HCT116 (cell line): ENCODE results near the gene TEDC2. TPM values are rescaled to one million over a fixed set of nuclear protein-coding genes. Genes with fewer than 3 reads are reported as not detected.

ENCODE experiments used
- ATAC-seq: fragments of 200-7000 bp; cut with Tn5 transposase; 2 replicates; pipeline ENCODE4 v1.9.1; 2020; ENCODE audit warnings: mild to moderate bottlenecking, moderate library complexity
- BruUV-seq: library from RNA; stranded (reverse); fragments of 400-500 nt; replicated peaks from 2 replicates; lab custom pipeline; 2021; lab: Mats Ljungman, UMichigan
- CTCF ChIA-PET: fragments of 300-600 bp; sonication (Branson Sonifier 250); formaldehyde crosslinking; loops from one replicate; lab custom pipeline; 2021; ENCODE audit warnings: antibody characterized with exemption; lab: Charles Lee
- POLR2A ChIA-PET: fragments of 300-600, 350-600 bp; sonication (Branson Sonifier 250); formaldehyde crosslinking; loops from one replicate; lab custom pipeline; 2021; ENCODE audit warnings: antibody characterized with exemption; lab: Charles Lee
- RAD21 ChIA-PET, 2 experiments: fragments of 300-600 bp; sonication (Branson Sonifier 250); formaldehyde crosslinking; loops; one replicate each; lab custom pipeline; 2023; ENCODE audit warnings: low total read pairs in 2 of 2; ENCODE audit not compliant: uncharacterized antibody in 2 of 2, unreplicated experiment in 2 of 2, low non-redundant PET in 1 of 2; lab: Charles Lee
- DNase-seq: peaks from one replicate; pipeline ENCODE4 v3.0.0-alpha.2; 2010; ENCODE audit warnings: low read depth, low spot score
- H2AFZ ChIP-seq: fragments of 200-600 bp; shearing (Covaris generic), sonication (generic); 2 replicates; pipeline ENCODE4 v1.6.1; 2017; ENCODE audit warnings: low read depth, mixed run types, mixed read lengths, antibody characterized with exemption, low read length; ENCODE audit not compliant: poor library complexity, severe bottlenecking
- H3K27ac ChIP-seq: 2 replicates; pipeline ENCODE4 v1.5.1; 2012; ENCODE audit warnings: low read depth, low read length
- H3K27me3 ChIP-seq: fragments of 200-600 bp; sonication (generic); 2 replicates; pipeline ENCODE4 v1.6.1; 2016; ENCODE audit warnings: mixed run types, low read length, mixed read lengths; ENCODE audit not compliant: insufficient read depth
- H3K36me3 ChIP-seq, 2 experiments: fragments of 200-500 bp in 1 of 2; fragments of 200-600 bp in 1 of 2; sonication (Bioruptor generic) in 1 of 2; sonication (generic) in 1 of 2; 2 replicates each; pipeline versions ENCODE4 v1.5.1 to v1.6.1; 2014 to 2016; ENCODE audit warnings: low read length in 2 of 2, inconsistent platforms in 1 of 2, mixed read lengths in 1 of 2, mixed run types in 1 of 2; ENCODE audit not compliant: insufficient read depth in 2 of 2, control insufficient read depth in 1 of 2
- H3K4me1 ChIP-seq, 2 experiments: fragments of 200-600 bp in 1 of 2; sonication (generic) in 1 of 2; 2 replicates each; pipeline versions ENCODE4 v1.5.1 to v1.6.1; 2012 to 2017; ENCODE audit warnings: low read length in 2 of 2, inconsistent platforms in 1 of 2, mild to moderate bottlenecking in 1 of 2, mixed read lengths in 1 of 2, mixed run types in 1 of 2, moderate library complexity in 1 of 2; ENCODE audit not compliant: insufficient read depth in 2 of 2, control insufficient read depth in 1 of 2
- H3K4me2 ChIP-seq: fragments of 200-600 bp; sonication (generic); 2 replicates; pipeline ENCODE4 v1.6.1; 2017; ENCODE audit warnings: mixed run types, low read length, mixed read lengths
- H3K4me3 ChIP-seq, 2 experiments: fragments of 200-600 bp in 1 of 2; sonication (generic) in 1 of 2; replicated peaks in 1 of 2; 2 replicates each; pipeline ENCODE4 v1.5.1; 2011 to 2016; ENCODE audit warnings: low read length in 2 of 2, control low read depth in 1 of 2, low read depth in 1 of 2, mild to moderate bottlenecking in 1 of 2, mixed read lengths in 1 of 2, mixed run types in 1 of 2
- H3K79me2 ChIP-seq: fragments of 200-600 bp; sonication (generic); 2 replicates; pipeline ENCODE4 v1.6.1; 2017; ENCODE audit warnings: mild to moderate bottlenecking, mixed run types, low read length, moderate library complexity, mixed read lengths; ENCODE audit not compliant: insufficient read depth
- H3K9ac ChIP-seq: fragments of 200-600 bp; sonication (generic); 2 replicates; pipeline ENCODE4 v1.6.1; 2016; ENCODE audit warnings: low read length, mixed read lengths
- H3K9me2 ChIP-seq: fragments of 200-600 bp; sonication (generic), shearing (Covaris generic); 2 replicates; pipeline ENCODE4 v1.6.1; 2017; ENCODE audit warnings: mixed run types, mild to moderate bottlenecking, moderate library complexity; ENCODE audit not compliant: insufficient read depth
- H3K9me3 ChIP-seq, 2 experiments: fragments of 200-500 bp in 1 of 2; fragments of 200-600 bp in 1 of 2; sonication (Bioruptor generic) in 1 of 2; sonication (generic) in 1 of 2; 2 replicates each; pipeline ENCODE4 v1.6.1; 2014 to 2017; ENCODE audit warnings: low read length in 2 of 2, mixed read lengths in 2 of 2, inconsistent platforms in 1 of 2, low read depth in 1 of 2, mild to moderate bottlenecking in 1 of 2, mixed run types in 1 of 2, moderate library complexity in 1 of 2; ENCODE audit not compliant: control insufficient read depth in 1 of 2, insufficient read depth in 1 of 2
- H4K20me1 ChIP-seq: fragments of 200-600 bp; sonication (generic), shearing (Covaris generic); 2 replicates; pipeline ENCODE4 v1.6.1; 2017; ENCODE audit warnings: mixed run types, mild to moderate bottlenecking, moderate library complexity; ENCODE audit not compliant: insufficient read depth
- CBX3 ChIP-seq: IDR thresholded peaks from 2 replicates; pipeline ENCODE4 v1.6.1; 2012; ENCODE audit warnings: low read depth
- CEBPB ChIP-seq: IDR thresholded peaks from 2 replicates; pipeline ENCODE4 v1.6.1; 2012; ENCODE audit warnings: low read depth
- CTCF ChIP-seq, 3 experiments: fragments of 200-600 bp in 1 of 3; sonication (generic) in 1 of 3; IDR thresholded peaks in 2 of 3; conservative IDR thresholded peaks in 1 of 3; 2 replicates each; pipeline ENCODE4 v1.5.1; 2012 to 2017; ENCODE audit warnings: low read depth in 2 of 3, low read length in 2 of 3, antibody characterized with exemption in 1 of 3, borderline replicate concordance in 1 of 3, control low read depth in 1 of 3, mild to moderate bottlenecking in 1 of 3, mixed read lengths in 1 of 3, mixed run types in 1 of 3, moderate library complexity in 1 of 3; ENCODE audit not compliant: insufficient read depth in 1 of 3
- EGR1 ChIP-seq: IDR thresholded peaks from 2 replicates; pipeline ENCODE4 v1.6.1; 2012; ENCODE audit warnings: low read depth
- ELF1 ChIP-seq: IDR thresholded peaks from 2 replicates; pipeline ENCODE4 v1.6.1; 2012; ENCODE audit warnings: low read depth, borderline replicate concordance
- EZH2phosphoT487 ChIP-seq: fragments of 200-600 bp; IDR thresholded peaks from 2 replicates; pipeline ENCODE4 v1.6.1; 2018; ENCODE audit warnings: antibody characterized with exemption, borderline replicate concordance
- JUND ChIP-seq: IDR thresholded peaks from 2 replicates; pipeline ENCODE4 v1.6.1; 2012
- MAX ChIP-seq: IDR thresholded peaks from 2 replicates; pipeline ENCODE4 v1.6.1; 2012
- POLR2A ChIP-seq: IDR thresholded peaks from 2 replicates; pipeline ENCODE4 v1.7.0; 2011; ENCODE audit warnings: borderline replicate concordance; ENCODE audit not compliant: insufficient read depth, insufficient read length; ENCODE audit errors: extremely low read depth
- SIN3A ChIP-seq: IDR thresholded peaks from 2 replicates; pipeline ENCODE4 v1.6.1; 2012; ENCODE audit warnings: low read depth
- SRF ChIP-seq: IDR thresholded peaks from 2 replicates; pipeline ENCODE4 v1.6.1; 2012; ENCODE audit warnings: low read depth
- TCF7L2 ChIP-seq: IDR thresholded peaks from 2 replicates; pipeline ENCODE4 v1.7.0; 2011; ENCODE audit warnings: borderline replicate concordance, inconsistent platforms; ENCODE audit not compliant: insufficient read depth, insufficient read length; ENCODE audit errors: extremely low read depth
- ZFX ChIP-seq: fragments of 450-650 bp; IDR thresholded peaks from 2 replicates; pipeline ENCODE4 v1.6.1; 2017
- intact Hi-C: fragments of 100-400 bp; cut with micrococcal nuclease; formaldehyde crosslinking; loops from 2 replicates; pipeline ENCODE4 v1.10.0; 2022
- total RNA-seq: library from RNA; stranded (reverse); gene quantifications from one replicate; pipeline ENCODE4 v1.2.1, GENCODE V29; 2021; ENCODE audit not compliant: unreplicated experiment
- TF ChIP-seq, protein P1 (sequence below): IDR thresholded peaks from 2 replicates; pipeline ENCODE4 v1.6.1; 2012
- TF ChIP-seq, protein P2 (sequence below): IDR thresholded peaks from 2 replicates; pipeline ENCODE4 v1.6.1; 2011; ENCODE audit warnings: mild to moderate bottlenecking, low read length, moderate library complexity; ENCODE audit not compliant: insufficient replicate concordance; ENCODE audit errors: extremely low read depth

Gene TEDC2
- total RNA-seq, 1 experiment from 2014 or later, result 26.5 TPM

DNA sequence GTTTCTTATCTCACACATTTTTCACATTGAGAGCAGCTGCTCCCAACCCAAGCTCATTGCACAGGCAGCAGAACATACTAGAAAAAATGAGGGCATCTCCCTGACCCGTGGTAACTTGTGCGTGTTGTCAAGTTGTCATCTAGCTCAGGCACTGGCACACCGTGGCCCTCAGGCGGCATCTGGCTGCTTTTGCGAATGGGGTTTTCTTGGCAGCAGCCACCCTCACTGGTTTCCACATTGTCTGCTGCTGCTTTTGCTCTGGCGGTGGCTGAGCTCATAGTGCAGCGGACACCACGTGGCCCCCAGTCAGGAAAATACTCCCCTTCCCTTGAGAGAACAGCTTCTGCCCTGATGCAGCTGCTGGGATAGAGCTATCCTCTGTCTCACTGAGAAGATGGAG is 9.4 kb upstream of the TEDC2 start:
- intact Hi-C loops, result no loop called here
- ATAC-seq, result no peak
- no peak overlapping the region for H3K27ac ChIP-seq
- H3K79me2 ChIP-seq, result peaks cover 8% of the 10 kb centered on the region
- RAD21 ChIA-PET, result no interaction called here
- BruUV-seq, result no TSS peak
- H3K4me2 ChIP-seq, result no peak overlapping the region
- no peak overlapping the region for H3K9ac ChIP-seq
- CTCF ChIA-PET, result no interaction called here
- no peaks in the 10 kb centered on the region for H3K27me3 ChIP-seq
- H3K9me2 ChIP-seq, result no peaks in the 10 kb centered on the region
- H2AFZ ChIP-seq, result no peak overlapping the region
- no peak overlapping the region for H3K4me3 ChIP-seq
- TF ChIP-seq TCF7L2 (no peak), EGR1 (no peak), POLR2A (no peak), CEBPB (no peak), JUND (no peak), SIN3A (no peak), EZH2phosphoT487 (no peak), ZFX (no peak), ELF1 (no peak), MAX (no peak), CTCF (IDR thresholded peaks at IDR 0.05 in 2 of 3, conservative IDR thresholded peaks at IDR 0.05 in 1 of 3; ENCODE audit: borderline replicate concordance in 1 of 3, insufficient read depth in 1 of 3, low read depth in 2 of 3, low read length in 2 of 3) (no peak), SRF (no peak), CBX3 (no peak)
- TF ChIP-seq, protein P1, sequence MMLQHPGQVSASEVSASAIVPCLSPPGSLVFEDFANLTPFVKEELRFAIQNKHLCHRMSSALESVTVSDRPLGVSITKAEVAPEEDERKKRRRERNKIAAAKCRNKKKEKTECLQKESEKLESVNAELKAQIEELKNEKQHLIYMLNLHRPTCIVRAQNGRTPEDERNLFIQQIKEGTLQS, result no peak
- TF ChIP-seq, protein P2, sequence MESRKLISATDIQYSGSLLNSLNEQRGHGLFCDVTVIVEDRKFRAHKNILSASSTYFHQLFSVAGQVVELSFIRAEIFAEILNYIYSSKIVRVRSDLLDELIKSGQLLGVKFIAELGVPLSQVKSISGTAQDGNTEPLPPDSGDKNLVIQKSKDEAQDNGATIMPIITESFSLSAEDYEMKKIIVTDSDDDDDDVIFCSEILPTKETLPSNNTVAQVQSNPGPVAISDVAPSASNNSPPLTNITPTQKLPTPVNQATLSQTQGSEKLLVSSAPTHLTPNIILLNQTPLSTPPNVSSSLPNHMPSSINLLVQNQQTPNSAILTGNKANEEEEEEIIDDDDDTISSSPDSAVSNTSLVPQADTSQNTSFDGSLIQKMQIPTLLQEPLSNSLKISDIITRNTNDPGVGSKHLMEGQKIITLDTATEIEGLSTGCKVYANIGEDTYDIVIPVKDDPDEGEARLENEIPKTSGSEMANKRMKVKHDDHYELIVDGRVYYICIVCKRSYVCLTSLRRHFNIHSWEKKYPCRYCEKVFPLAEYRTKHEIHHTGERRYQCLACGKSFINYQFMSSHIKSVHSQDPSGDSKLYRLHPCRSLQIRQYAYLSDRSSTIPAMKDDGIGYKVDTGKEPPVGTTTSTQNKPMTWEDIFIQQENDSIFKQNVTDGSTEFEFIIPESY, result no peak
- H3K9me3 ChIP-seq, result no peaks in the 10 kb centered on the region
- H3K36me3 ChIP-seq, result peaks cover 67 to 76% of the 10 kb centered on the region in 2 experiments
- no peak for DNase-seq
- no peaks in the 10 kb centered on the region for H4K20me1 ChIP-seq
- POLR2A ChIA-PET, result no interaction called here
- H3K4me1 ChIP-seq, result no peaks in the 10 kb centered on the region
